GM23338 (cell line): Measurements from ENCODE around the gene DRAM1. TPM values are rescaled to one million over a fixed set of nuclear protein-coding genes. Genes with fewer than 3 reads are reported as not detected.

Experiments used
- ATAC-seq: fragments of 200-7000 bp; cut with Tn5 transposase; 3 replicates; pipeline ENCODE4 v1.9.1; 2020
- DNase-seq: peaks from one replicate; pipeline ENCODE4 v3.0.0-alpha.2; 2015; ENCODE audit warnings: low spot score
- H2AFZ ChIP-seq: fragments of 200-600 bp; sonication (generic); 2 replicates; pipeline ENCODE4 v1.8.0; 2016; ENCODE audit warnings: antibody characterized with exemption, mild to moderate bottlenecking, moderate library complexity
- H3F3A ChIP-seq: fragments of 200-600 bp; sonication (generic); replicated peaks from 2 replicates; pipeline ENCODE4 v1.8.0; 2017; ENCODE audit warnings: antibody characterized with exemption, mixed run types, low read depth
- H3K27ac ChIP-seq: fragments of 200-600 bp; sonication (generic); 2 replicates; pipeline ENCODE4 v1.6.1; 2016; ENCODE audit warnings: low read depth
- H3K27me3 ChIP-seq: fragments of 200-600 bp; sonication (generic); 2 replicates; pipeline ENCODE4 v1.8.0; 2016; ENCODE audit warnings: mild to moderate bottlenecking, mixed run types, moderate library complexity; ENCODE audit not compliant: insufficient read depth
- H3K36me3 ChIP-seq: fragments of 200-600 bp; sonication (generic); 2 replicates; pipeline ENCODE4 v1.8.0; 2016; ENCODE audit warnings: mild to moderate bottlenecking; ENCODE audit not compliant: insufficient read depth
- H3K4me1 ChIP-seq: fragments of 200-600 bp; sonication (generic); 2 replicates; pipeline ENCODE4 v1.8.0; 2016; ENCODE audit warnings: mild to moderate bottlenecking, moderate library complexity; ENCODE audit not compliant: insufficient read depth
- H3K4me2 ChIP-seq: fragments of 200-600 bp; sonication (generic); 2 replicates; pipeline ENCODE4 v1.7.1; 2017; ENCODE audit warnings: mixed run types
- H3K4me3 ChIP-seq: fragments of 200-600 bp; sonication (generic); 2 replicates; pipeline ENCODE4 v1.6.1; 2016; ENCODE audit warnings: mixed run types
- H3K79me2 ChIP-seq: fragments of 200-600 bp; sonication (generic); replicated peaks from 2 replicates; pipeline ENCODE4 v1.8.0; 2017; ENCODE audit warnings: mild to moderate bottlenecking; ENCODE audit not compliant: insufficient read depth
- H3K9me2 ChIP-seq: fragments of 200-600 bp; sonication (generic); 2 replicates; pipeline ENCODE4 v1.8.0; 2017; ENCODE audit not compliant: insufficient read depth
- H4K20me1 ChIP-seq: fragments of 200-600 bp; sonication (generic); replicated peaks from 2 replicates; pipeline ENCODE4 v1.8.0; 2017; ENCODE audit warnings: mild to moderate bottlenecking; ENCODE audit not compliant: insufficient read depth
- H3K27ac Mint-ChIP-seq: 2 replicates; pipeline ENCODE4 v1.8.0; 2020; ENCODE audit warnings: inconsistent platforms, mild to moderate bottlenecking, moderate library complexity, mixed read lengths
- H3K27me3 Mint-ChIP-seq: 3 replicates; pipeline ENCODE4 v1.8.0; 2022; ENCODE audit warnings: low read depth, mild to moderate bottlenecking, moderate library complexity, mixed read lengths, inconsistent platforms; ENCODE audit not compliant: insufficient read depth, poor library complexity
- H3K36me3 Mint-ChIP-seq: 3 replicates; pipeline ENCODE4 v1.8.0; 2021; ENCODE audit warnings: low read depth, mild to moderate bottlenecking, inconsistent platforms, moderate library complexity, mixed read lengths
- H3K4me1 Mint-ChIP-seq: 3 replicates; pipeline ENCODE4 v1.8.0; 2020; ENCODE audit warnings: mild to moderate bottlenecking, inconsistent platforms, mixed read lengths
- H3K4me3 Mint-ChIP-seq: 3 replicates; pipeline ENCODE4 v1.8.0; 2021; ENCODE audit warnings: moderate library complexity, mild to moderate bottlenecking, inconsistent platforms, mixed read lengths
- H3K9me3 Mint-ChIP-seq: 3 replicates; pipeline ENCODE4 v1.8.0; 2020; ENCODE audit warnings: moderate library complexity, mild to moderate bottlenecking, inconsistent platforms, mixed read lengths
- CREB1 ChIP-seq: fragments of 250-450 bp; sonication (Bioruptor Pico); IDR thresholded peaks from 2 replicates; pipeline ENCODE4 v1.5.0; 2020; ENCODE audit warnings: low read depth, mild to moderate bottlenecking, moderate library complexity
- EZH2 ChIP-seq: fragments of 200-600 bp; sonication (generic); IDR thresholded peaks from one replicate; pipeline ENCODE4 v1.8.0; 2017; ENCODE audit warnings: antibody characterized with exemption, mild to moderate bottlenecking, low read depth; ENCODE audit not compliant: unreplicated experiment
- NANOG ChIP-seq: IDR thresholded peaks from 2 replicates; pipeline ENCODE4 v1.6.1; 2016; ENCODE audit warnings: antibody characterized with exemption, borderline replicate concordance
- STAT1 ChIP-seq: IDR thresholded peaks from one replicate; pipeline ENCODE4 v1.6.1; 2016; ENCODE audit warnings: antibody characterized with exemption; ENCODE audit not compliant: unreplicated experiment
- ZNF114 ChIP-seq: fragments of 250-450 bp; sonication (Bioruptor Pico); IDR thresholded peaks from 2 replicates; pipeline ENCODE4 v1.5.0; 2020; ENCODE audit warnings: mild to moderate bottlenecking, moderate library complexity
- polyA plus RNA-seq: library from polyadenylated mRNA; unstranded; fragments of >200 nt; fragmentation: Nextera tagmentation; extraction: Ambion mirVana; gene quantifications from 2 replicates; pipeline ENCODE4 v1.2.1, GENCODE V29; 2016
- total RNA-seq: library from RNA; depleted of rRNA; stranded (reverse); fragments of >200 nt; shearing (Covaris generic); gene quantifications from 2 replicates; pipeline ENCODE4 v1.2.3, GENCODE V29; 2014
- TF ChIP-seq, protein P1 (sequence below): fragments of 250-450 bp; sonication (Bioruptor Pico); IDR thresholded peaks from 2 replicates; pipeline ENCODE4 v1.5.0; 2020; ENCODE audit warnings: mild to moderate bottlenecking, moderate library complexity
- TF ChIP-seq, protein P2 (sequence below), 2 experiments: fragments of 200-600 bp in 1 of 2; sonication (generic) in 1 of 2; conservative IDR thresholded peaks; 2 replicates each; pipeline versions ENCODE4 v1.5.1 to v1.6.1; 2016 to 2017; ENCODE audit warnings: antibody characterized with exemption in 2 of 2, low read depth in 2 of 2, mild to moderate bottlenecking in 2 of 2, moderate library complexity in 1 of 2
- TF ChIP-seq, protein P3 (sequence below): IDR thresholded peaks from one replicate; pipeline ENCODE4 v1.6.1; 2018; ENCODE audit warnings: antibody characterized with exemption; ENCODE audit not compliant: unreplicated experiment

DRAM1 gene
- total and polyA plus RNA-seq, 2 experiments from 2014 or later = 5.7 to 8.5 TPM

DNA sequence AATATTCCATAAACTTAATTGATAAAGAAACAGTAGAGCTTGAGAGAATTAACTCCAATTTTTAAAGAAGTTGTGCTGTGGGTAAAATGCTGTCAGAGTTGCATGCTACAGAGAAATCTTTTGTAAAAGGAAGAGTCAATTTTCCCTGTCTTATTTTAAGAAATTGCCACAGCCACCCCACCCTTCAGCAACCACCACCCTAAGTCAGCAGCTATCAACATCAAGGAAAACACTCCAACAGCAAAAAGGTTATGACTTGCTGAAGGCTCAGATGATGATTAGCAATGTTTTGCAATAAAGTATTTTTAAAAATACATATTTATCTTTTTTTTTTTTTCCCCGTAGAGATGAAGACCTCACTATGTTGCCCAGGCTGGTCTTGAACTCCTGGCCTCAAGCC is 6.5 kb upstream of the DRAM1 start (continued):
- TF ChIP-seq, protein P1, sequence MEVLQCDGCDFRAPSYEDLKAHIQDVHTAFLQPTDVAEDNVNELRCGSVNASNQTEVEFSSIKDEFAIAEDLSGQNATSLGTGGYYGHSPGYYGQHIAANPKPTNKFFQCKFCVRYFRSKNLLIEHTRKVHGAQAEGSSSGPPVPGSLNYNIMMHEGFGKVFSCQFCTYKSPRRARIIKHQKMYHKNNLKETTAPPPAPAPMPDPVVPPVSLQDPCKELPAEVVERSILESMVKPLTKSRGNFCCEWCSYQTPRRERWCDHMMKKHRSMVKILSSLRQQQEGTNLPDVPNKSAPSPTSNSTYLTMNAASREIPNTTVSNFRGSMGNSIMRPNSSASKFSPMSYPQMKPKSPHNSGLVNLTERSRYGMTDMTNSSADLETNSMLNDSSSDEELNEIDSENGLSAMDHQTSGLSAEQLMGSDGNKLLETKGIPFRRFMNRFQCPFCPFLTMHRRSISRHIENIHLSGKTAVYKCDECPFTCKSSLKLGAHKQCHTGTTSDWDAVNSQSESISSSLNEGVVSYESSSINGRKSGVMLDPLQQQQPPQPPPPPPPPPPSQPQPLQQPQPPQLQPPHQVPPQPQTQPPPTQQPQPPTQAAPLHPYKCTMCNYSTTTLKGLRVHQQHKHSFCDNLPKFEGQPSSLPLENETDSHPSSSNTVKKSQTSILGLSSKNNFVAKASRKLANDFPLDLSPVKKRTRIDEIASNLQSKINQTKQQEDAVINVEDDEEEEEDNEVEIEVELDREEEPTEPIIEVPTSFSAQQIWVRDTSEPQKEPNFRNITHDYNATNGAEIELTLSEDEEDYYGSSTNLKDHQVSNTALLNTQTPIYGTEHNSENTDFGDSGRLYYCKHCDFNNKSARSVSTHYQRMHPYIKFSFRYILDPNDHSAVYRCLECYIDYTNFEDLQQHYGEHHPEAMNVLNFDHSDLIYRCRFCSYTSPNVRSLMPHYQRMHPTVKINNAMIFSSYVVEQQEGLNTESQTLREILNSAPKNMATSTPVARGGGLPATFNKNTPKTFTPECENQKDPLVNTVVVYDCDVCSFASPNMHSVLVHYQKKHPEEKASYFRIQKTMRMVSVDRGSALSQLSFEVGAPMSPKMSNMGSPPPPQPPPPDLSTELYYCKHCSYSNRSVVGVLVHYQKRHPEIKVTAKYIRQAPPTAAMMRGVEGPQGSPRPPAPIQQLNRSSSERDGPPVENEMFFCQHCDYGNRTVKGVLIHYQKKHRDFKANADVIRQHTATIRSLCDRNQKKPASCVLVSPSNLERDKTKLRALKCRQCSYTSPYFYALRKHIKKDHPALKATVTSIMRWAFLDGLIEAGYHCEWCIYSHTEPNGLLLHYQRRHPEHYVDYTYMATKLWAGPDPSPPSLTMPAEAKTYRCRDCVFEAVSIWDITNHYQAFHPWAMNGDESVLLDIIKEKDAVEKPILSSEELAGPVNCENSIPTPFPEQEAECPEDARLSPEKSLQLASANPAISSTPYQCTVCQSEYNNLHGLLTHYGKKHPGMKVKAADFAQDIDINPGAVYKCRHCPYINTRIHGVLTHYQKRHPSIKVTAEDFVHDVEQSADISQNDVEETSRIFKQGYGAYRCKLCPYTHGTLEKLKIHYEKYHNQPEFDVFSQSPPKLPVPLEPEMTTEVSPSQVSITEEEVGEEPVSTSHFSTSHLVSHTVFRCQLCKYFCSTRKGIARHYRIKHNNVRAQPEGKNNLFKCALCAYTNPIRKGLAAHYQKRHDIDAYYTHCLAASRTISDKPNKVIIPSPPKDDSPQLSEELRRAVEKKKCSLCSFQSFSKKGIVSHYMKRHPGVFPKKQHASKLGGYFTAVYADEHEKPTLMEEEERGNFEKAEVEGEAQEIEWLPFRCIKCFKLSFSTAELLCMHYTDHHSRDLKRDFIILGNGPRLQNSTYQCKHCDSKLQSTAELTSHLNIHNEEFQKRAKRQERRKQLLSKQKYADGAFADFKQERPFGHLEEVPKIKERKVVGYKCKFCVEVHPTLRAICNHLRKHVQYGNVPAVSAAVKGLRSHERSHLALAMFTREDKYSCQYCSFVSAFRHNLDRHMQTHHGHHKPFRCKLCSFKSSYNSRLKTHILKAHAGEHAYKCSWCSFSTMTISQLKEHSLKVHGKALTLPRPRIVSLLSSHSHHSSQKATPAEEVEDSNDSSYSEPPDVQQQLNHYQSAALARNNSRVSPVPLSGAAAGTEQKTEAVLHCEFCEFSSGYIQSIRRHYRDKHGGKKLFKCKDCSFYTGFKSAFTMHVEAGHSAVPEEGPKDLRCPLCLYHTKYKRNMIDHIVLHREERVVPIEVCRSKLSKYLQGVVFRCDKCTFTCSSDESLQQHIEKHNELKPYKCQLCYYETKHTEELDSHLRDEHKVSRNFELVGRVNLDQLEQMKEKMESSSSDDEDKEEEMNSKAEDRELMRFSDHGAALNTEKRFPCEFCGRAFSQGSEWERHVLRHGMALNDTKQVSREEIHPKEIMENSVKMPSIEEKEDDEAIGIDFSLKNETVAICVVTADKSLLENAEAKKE (CRISPR knock-in tag) = no peak

DNA sequence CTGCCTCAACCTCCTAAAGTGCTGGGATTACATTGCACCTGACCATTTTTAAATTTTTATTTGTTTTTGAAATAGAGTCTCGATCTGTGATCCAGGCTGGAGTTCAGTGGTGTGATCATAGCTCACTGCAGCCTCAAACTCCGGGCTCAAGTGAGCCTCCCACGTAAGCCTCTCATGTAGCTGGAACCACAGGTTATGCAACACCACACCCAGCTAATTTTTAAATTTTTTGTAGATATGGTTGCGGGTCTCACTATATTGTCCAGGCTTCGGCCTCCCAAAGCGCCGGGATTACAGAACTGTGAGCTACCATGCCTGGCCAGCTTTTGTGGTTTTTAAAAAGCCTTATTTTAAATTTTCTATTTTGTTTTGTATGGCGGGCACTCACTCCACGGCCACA is 2.2 kb upstream of the DRAM1 start:
- no peaks in the 10 kb centered on the region for H3K9me3 Mint-ChIP-seq
- H4K20me1 ChIP-seq = no peaks in the 10 kb centered on the region
- H3K36me3 ChIP-seq = no peaks in the 10 kb centered on the region
- no peak overlapping the region for H3K4me3 Mint-ChIP-seq
- H3K79me2 ChIP-seq = no peaks in the 10 kb centered on the region
- no peaks in the 10 kb centered on the region for H3K9me2 ChIP-seq
- peaks cover 5% of the 10 kb centered on the region for H3K4me1 Mint-ChIP-seq
- no peak overlapping the region for H3K27ac Mint-ChIP-seq
- peaks cover 15% of the 10 kb centered on the region for H3K27me3 Mint-ChIP-seq
- no peak for DNase-seq
- peaks cover 5% of the 10 kb centered on the region; the same call in 1 of the 2 replicates for H3K4me1 ChIP-seq
- no peak overlapping the region for H3K27ac ChIP-seq
- no peak overlapping the region for H3K4me3 ChIP-seq
- H2AFZ ChIP-seq = no peak overlapping the region
- H3K4me2 ChIP-seq = no peak overlapping the region
- no peak for ATAC-seq
- H3F3A ChIP-seq = 0 out of 2 replicates have a peak, but pooled peaks cover 4% of the 10 kb centered on the region
- peaks cover 26% of the 10 kb centered on the region for H3K27me3 ChIP-seq
- no peaks in the 10 kb centered on the region for H3K36me3 Mint-ChIP-seq
- TF ChIP-seq, protein P2, sequence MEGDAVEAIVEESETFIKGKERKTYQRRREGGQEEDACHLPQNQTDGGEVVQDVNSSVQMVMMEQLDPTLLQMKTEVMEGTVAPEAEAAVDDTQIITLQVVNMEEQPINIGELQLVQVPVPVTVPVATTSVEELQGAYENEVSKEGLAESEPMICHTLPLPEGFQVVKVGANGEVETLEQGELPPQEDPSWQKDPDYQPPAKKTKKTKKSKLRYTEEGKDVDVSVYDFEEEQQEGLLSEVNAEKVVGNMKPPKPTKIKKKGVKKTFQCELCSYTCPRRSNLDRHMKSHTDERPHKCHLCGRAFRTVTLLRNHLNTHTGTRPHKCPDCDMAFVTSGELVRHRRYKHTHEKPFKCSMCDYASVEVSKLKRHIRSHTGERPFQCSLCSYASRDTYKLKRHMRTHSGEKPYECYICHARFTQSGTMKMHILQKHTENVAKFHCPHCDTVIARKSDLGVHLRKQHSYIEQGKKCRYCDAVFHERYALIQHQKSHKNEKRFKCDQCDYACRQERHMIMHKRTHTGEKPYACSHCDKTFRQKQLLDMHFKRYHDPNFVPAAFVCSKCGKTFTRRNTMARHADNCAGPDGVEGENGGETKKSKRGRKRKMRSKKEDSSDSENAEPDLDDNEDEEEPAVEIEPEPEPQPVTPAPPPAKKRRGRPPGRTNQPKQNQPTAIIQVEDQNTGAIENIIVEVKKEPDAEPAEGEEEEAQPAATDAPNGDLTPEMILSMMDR (conservative IDR thresholded peaks at IDR 0.05; ENCODE audit: low read depth in 2 of 2) = no peak
- TF ChIP-seq ZNF114 (CRISPR knock-in tag) (no peak), CREB1 (CRISPR knock-in tag) (no peak), STAT1 (no peak), EZH2 (no peak), NANOG (no peak)
- TF ChIP-seq, protein P3, sequence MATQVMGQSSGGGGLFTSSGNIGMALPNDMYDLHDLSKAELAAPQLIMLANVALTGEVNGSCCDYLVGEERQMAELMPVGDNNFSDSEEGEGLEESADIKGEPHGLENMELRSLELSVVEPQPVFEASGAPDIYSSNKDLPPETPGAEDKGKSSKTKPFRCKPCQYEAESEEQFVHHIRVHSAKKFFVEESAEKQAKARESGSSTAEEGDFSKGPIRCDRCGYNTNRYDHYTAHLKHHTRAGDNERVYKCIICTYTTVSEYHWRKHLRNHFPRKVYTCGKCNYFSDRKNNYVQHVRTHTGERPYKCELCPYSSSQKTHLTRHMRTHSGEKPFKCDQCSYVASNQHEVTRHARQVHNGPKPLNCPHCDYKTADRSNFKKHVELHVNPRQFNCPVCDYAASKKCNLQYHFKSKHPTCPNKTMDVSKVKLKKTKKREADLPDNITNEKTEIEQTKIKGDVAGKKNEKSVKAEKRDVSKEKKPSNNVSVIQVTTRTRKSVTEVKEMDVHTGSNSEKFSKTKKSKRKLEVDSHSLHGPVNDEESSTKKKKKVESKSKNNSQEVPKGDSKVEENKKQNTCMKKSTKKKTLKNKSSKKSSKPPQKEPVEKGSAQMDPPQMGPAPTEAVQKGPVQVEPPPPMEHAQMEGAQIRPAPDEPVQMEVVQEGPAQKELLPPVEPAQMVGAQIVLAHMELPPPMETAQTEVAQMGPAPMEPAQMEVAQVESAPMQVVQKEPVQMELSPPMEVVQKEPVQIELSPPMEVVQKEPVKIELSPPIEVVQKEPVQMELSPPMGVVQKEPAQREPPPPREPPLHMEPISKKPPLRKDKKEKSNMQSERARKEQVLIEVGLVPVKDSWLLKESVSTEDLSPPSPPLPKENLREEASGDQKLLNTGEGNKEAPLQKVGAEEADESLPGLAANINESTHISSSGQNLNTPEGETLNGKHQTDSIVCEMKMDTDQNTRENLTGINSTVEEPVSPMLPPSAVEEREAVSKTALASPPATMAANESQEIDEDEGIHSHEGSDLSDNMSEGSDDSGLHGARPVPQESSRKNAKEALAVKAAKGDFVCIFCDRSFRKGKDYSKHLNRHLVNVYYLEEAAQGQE = no peak
